GM12872 (cell line): ENCODE results near the gene VPS41.

Source experiments
- TF ChIP-seq, protein P1 (sequence below): IDR thresholded peaks from 3 replicates; pipeline ENCODE4 v1.5.1; 2011; ENCODE audit warnings: low read depth, mild to moderate bottlenecking, low read length, moderate library complexity; ENCODE audit not compliant: insufficient read depth

VPS41 gene

DNA sequence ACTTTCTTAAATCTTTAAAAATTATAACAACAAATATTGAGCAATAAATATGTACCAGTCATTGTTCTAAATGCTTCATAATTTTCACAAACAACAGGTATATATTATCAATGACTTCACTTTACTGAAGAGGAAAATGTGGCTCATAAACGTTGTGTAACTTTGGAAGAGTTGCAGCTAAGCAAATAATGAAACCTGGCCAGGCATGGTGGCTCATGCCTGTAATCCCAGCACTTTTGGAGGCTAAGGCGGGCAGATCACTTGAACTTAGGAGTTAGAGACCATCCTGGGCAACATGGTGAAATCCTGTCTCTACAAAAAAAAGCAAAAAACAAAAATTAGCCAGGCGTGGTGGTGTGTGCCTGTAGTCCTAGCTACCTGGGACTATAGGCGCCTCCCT lies 205.9 kb downstream of the VPS41 start:
- TF ChIP-seq, protein P1, sequence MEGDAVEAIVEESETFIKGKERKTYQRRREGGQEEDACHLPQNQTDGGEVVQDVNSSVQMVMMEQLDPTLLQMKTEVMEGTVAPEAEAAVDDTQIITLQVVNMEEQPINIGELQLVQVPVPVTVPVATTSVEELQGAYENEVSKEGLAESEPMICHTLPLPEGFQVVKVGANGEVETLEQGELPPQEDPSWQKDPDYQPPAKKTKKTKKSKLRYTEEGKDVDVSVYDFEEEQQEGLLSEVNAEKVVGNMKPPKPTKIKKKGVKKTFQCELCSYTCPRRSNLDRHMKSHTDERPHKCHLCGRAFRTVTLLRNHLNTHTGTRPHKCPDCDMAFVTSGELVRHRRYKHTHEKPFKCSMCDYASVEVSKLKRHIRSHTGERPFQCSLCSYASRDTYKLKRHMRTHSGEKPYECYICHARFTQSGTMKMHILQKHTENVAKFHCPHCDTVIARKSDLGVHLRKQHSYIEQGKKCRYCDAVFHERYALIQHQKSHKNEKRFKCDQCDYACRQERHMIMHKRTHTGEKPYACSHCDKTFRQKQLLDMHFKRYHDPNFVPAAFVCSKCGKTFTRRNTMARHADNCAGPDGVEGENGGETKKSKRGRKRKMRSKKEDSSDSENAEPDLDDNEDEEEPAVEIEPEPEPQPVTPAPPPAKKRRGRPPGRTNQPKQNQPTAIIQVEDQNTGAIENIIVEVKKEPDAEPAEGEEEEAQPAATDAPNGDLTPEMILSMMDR, result no peak

DNA sequence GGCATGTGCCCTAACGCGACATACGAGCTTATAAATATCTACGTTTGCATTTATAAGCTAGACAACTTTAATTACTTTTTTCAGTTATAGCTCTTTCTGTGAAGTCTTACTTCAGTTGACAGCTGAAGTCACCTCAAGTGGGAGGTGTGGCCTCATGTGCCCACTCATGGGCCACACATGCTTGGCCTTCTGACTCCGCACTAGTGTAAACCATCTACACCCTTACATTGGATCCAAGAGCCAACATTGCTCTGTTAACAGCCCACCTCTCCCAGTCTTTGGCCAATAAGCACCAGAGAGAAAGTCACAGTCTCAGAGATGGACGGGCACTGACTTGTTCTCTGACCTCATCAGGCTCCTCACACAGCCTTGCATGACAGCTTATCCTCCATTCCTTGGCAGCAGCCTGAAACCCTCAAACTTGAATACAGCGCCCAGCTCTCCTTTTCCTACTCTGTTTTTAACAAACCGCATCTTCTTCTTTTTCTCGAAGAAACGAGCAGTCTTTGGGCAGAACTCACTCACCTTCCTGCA lies 206.9 kb downstream of the VPS41 start:
- TF ChIP-seq, protein P1, result no peak

DNA sequence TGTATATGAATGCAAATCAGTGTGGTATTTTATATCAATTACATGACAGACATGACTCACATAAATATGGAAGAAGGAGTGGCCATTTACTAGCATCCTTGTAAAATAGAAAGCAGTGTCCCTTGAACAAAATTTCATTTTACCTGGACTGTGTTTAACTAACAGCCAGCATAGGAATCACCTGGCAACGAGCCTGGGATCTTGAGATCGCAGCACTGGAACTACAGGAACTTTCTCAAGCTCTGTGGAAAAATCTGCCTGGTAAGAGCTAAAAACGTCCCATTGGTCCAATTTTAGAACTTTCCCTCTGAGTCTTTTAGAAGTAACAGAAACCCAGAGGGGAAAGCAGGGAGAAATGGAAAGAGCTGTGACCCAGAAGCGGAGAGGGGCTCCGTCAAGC lies 208.9 kb downstream of the VPS41 start:
- TF ChIP-seq, protein P1, result no peak

GRCh38 chr7:38699471-38699870 lies 209.5 kb downstream of the VPS41 start:
- TF ChIP-seq, protein P1, result no peak

- TF ChIP-seq, protein P1, result no peak
Measured at GRCh38 chr7:38694326-38694725, 214.7 kb downstream of the VPS41 start.

DNA sequence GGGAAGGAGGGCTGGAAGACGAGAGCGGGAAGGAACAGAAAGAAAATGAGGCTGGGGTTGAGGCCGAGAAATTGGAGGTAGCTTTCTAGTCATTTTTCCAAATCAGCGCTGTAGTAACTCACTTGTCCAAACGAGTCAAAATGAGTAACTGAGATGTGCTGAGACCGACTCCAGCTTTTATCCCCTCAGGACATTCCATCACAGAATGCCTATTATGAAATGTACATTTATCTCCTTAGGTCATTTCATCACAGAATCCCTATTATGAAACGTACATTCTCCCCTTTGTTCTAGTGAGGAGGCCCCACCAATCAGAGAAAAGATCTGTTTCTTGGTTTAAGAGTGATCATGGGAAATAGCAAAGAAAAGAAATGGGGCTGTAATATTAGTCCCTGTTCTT lies 222.1 kb downstream of the VPS41 start:
- TF ChIP-seq, protein P1, result no peak

DNA sequence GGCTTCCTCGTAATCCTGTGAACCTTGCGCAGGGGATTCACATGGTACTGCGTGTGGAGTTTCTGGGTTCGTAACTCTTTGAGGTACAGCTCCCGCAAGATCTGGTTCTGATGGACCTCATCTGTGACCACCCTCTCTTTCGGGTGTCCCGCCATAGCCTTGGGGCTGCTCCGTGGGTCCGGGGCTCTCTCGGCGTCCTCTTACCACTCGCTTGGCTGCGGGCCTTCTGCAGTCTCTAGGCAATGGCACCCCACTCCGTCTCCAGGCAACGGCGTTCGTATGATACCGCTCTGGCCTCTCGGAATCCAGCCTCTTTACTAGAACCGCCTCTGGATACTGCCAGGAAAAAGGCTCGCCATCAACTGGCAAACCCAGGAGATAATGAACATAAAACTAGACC lies 223.1 kb downstream of the VPS41 start:
- TF ChIP-seq, protein P1, result no peak
